HepG2 (cell line): ENCODE data around the gene GRIP2. TPM values are rescaled to one million over a fixed set of nuclear protein-coding genes. Genes with fewer than 3 reads are reported as not detected.
A peak's percentile ranks its signal among the peaks of the same experiment; 100 is the strongest.

Source experiments
- ATAC-seq: fragments of 200-7000 bp; cut with Tn5 transposase; 3 replicates; pipeline ENCODE4 v1.9.1; 2020; ENCODE audit warnings: mild to moderate bottlenecking, moderate library complexity
- BruUV-seq: library from RNA; stranded (reverse); fragments of 400-500 nt; replicated peaks from 2 replicates; lab custom pipeline; 2021; lab: Mats Ljungman, UMichigan
- CTCF ChIA-PET: fragments of 300-600 bp; formaldehyde crosslinking; extraction: SDS; loops from one replicate; lab custom pipeline; 2021; ENCODE audit warnings: low total read pairs, inconsistent platforms, low intra/inter-chr PET ratio; lab: Yijun Ruan, JAX
- POLR2A ChIA-PET: fragments of 350-600 bp; sonication (Branson Sonifier 250); formaldehyde crosslinking; loops from one replicate; lab custom pipeline; 2020; ENCODE audit warnings: antibody characterized with exemption, inconsistent platforms; lab: Yijun Ruan, JAX
- DNase-seq: peaks from one replicate; pipeline ENCODE4 v3.0.0-alpha.2; 2015; ENCODE audit warnings: low spot score
- FAIRE-seq: peaks from 3 replicates; lab custom pipeline; 2011; peaks lifted over from hg19 to GRCh38; lab: Jason Lieb, UNC
- H2AFZ ChIP-seq: one replicate; pipeline ENCODE4 v1.6.1; 2011; ENCODE audit warnings: low read length, inconsistent platforms
- H3K27ac ChIP-seq: fragments of 300-600 bp; 3 replicates; pipeline ENCODE4 v1.8.0; 2011; ENCODE audit warnings: mixed run types, mild to moderate bottlenecking, mixed read lengths, low read length, inconsistent platforms; ENCODE audit not compliant: insufficient read depth; ENCODE audit errors: extremely low read length
- H3K27me3 ChIP-seq, 2 experiments: fragments of 200-600 bp in 1 of 2; 2 replicates in 1 of 2; 3 replicates in 1 of 2; pipeline versions ENCODE4 v1.6.0 to v1.8.0; 2011; ENCODE audit warnings: low read length in 2 of 2, mild to moderate bottlenecking in 2 of 2, moderate library complexity in 2 of 2, inconsistent platforms in 1 of 2; ENCODE audit not compliant: insufficient read depth in 2 of 2, control insufficient read depth in 1 of 2
- H3K36me3 ChIP-seq, 2 experiments: fragments of 200-600 bp in 1 of 2; replicated peaks in 1 of 2; 2 replicates in 1 of 2; 3 replicates in 1 of 2; pipeline versions ENCODE4 v1.5.1 to v1.8.0; 2011; ENCODE audit warnings: low read length in 2 of 2, inconsistent platforms in 1 of 2; ENCODE audit not compliant: insufficient read depth in 2 of 2, control insufficient read depth in 1 of 2
- H3K4me1 ChIP-seq: 2 replicates; pipeline ENCODE4 v1.5.1; 2012; ENCODE audit warnings: low read length, inconsistent platforms; ENCODE audit not compliant: insufficient read depth
- H3K4me2 ChIP-seq: 2 replicates; pipeline ENCODE4 v1.6.0; 2011; ENCODE audit warnings: low read depth, low read length, inconsistent platforms
- H3K4me3 ChIP-seq, 3 experiments: fragments of 200-600 bp in 1 of 3; sonication (generic), shearing (Covaris generic) in 1 of 3; replicated peaks in 1 of 3; 2 replicates each; pipeline ENCODE4 v1.5.1; 2011 to 2016; ENCODE audit warnings: low read length in 3 of 3, inconsistent platforms in 2 of 3, low read depth in 2 of 3, mild to moderate bottlenecking in 2 of 3, control low read depth in 1 of 3, mixed read lengths in 1 of 3; ENCODE audit not compliant: insufficient read depth in 1 of 3
- H3K79me2 ChIP-seq: one replicate; pipeline ENCODE4 v1.6.1; 2011; ENCODE audit warnings: low read length, inconsistent platforms; ENCODE audit not compliant: insufficient read depth
- H3K9ac ChIP-seq: 2 replicates; pipeline ENCODE4 v1.6.0; 2011; ENCODE audit warnings: mild to moderate bottlenecking, low read depth, low read length, inconsistent platforms; ENCODE audit not compliant: insufficient read depth
- H3K9me3 ChIP-seq: 2 replicates; pipeline ENCODE4 v1.5.1; 2012; ENCODE audit warnings: mild to moderate bottlenecking, low read length
- H4K20me1 ChIP-seq: 2 replicates; pipeline ENCODE4 v1.6.0; 2011; ENCODE audit warnings: inconsistent platforms, mild to moderate bottlenecking, low read length, moderate library complexity; ENCODE audit not compliant: insufficient read depth
- CREB1 ChIP-seq, 2 experiments: fragments of 450-650 bp in 1 of 2; IDR thresholded peaks; 2 replicates each; pipeline ENCODE4 v1.6.1; 2016 to 2017; ENCODE audit warnings: control low read depth in 1 of 2, mild to moderate bottlenecking in 1 of 2, missing compliant biosample characterization in 1 of 2, missing genetic modification characterization in 1 of 2
- KLF16 ChIP-seq, 2 experiments: sonication (generic) in 1 of 2; formaldehyde crosslinking in 1 of 2; IDR thresholded peaks; 2 replicates each; pipeline versions ENCODE4 v1.6.1 to v1.8.0; 2016 to 2023; ENCODE audit warnings: missing genetic modification reagents in 2 of 2, missing compliant biosample characterization in 1 of 2
- NAIF1 ChIP-seq: sonication (generic); formaldehyde crosslinking; IDR thresholded peaks from 2 replicates; pipeline ENCODE4 v1.5.0; 2020; ENCODE audit warnings: mild to moderate bottlenecking, missing genetic modification reagents, borderline replicate concordance
- POLR2A ChIP-seq, 2 experiments: IDR thresholded peaks; 2 replicates each; pipeline ENCODE4 v1.6.1; 2011; ENCODE audit warnings: low read depth in 2 of 2, low read length in 2 of 2, mild to moderate bottlenecking in 1 of 2, moderate library complexity in 1 of 2; ENCODE audit not compliant: insufficient read depth in 1 of 2
- PRMT3 ChIP-seq: sonication (generic); formaldehyde crosslinking; IDR thresholded peaks from 2 replicates; pipeline ENCODE4 v1.8.1; 2022; ENCODE audit warnings: low read depth, mild to moderate bottlenecking, moderate library complexity, missing genetic modification reagents, borderline replicate concordance
- ZNF337 ChIP-seq: sonication (generic); formaldehyde crosslinking; IDR thresholded peaks from 2 replicates; pipeline ENCODE4 v1.5.1; 2020; ENCODE audit warnings: missing genetic modification reagents, low read depth, mild to moderate bottlenecking, borderline replicate concordance
- WGBS: methylation state at CpG from one replicate; pipeline ENCODE4 v1.1.6; 2017; ENCODE audit warnings: low lambda C conversion rate; 5-methylcytosine and 5-hydroxymethylcytosine counted together
- in situ Hi-C: cut with HindIII; loops from 2 replicates; pipeline ENCODE4 v1.10.0; 2017; ENCODE audit warnings: low pct_unique_long_range_greater_than_20kb; ENCODE audit not compliant: extremely low pct_ligation_motif_present
- intact Hi-C: fragments of 100-400 bp; cut with micrococcal nuclease; formaldehyde crosslinking; loops from one replicate; pipeline ENCODE4 v1.10.0; 2022; ENCODE audit not compliant: unreplicated experiment
- polyA plus RNA-seq, 8 experiments: library from polyadenylated mRNA; depleted of rRNA in 3 of 8; stranded (reverse) in 7 of 8; unstranded in 1 of 8; fragments of >200 nt; fragmentation: Illumina TruSeq in 4 of 8; extraction: Trizol in 4 of 8; gene quantifications; 2 replicates each; pipeline versions ENCODE4 v1.2.1 to v1.2.3, GENCODE V29; 2011 to 2016; ENCODE audit warnings: low read depth in 4 of 8, missing spikeins in 1 of 8, mixed read lengths in 1 of 8; ENCODE audit not compliant: insufficient read depth in 1 of 8
- total RNA-seq, 5 experiments: library from RNA; depleted of rRNA; stranded (reverse); fragments of >200 nt; fragmentation: Illumina TruSeq; extraction: Trizol; gene quantifications; 2 replicates each; pipeline ENCODE4 v1.2.3, GENCODE V29; 2016; ENCODE audit warnings: low read depth in 1 of 5
- TF ChIP-seq, protein P1 (sequence below): sonication (generic); formaldehyde crosslinking; IDR thresholded peaks from 2 replicates; pipeline ENCODE4 v1.5.0; 2020; ENCODE audit warnings: missing genetic modification reagents, mild to moderate bottlenecking, borderline replicate concordance

The GRIP2 gene
- total and polyA plus RNA-seq, 2 of the 13 experiments (the other 11 are each of a cell fraction or from before 2014, with no cell fraction given): 0.11 to 0.24 TPM

- TF ChIP-seq POLR2A (IDR thresholded peaks at IDR 0.05; ENCODE audit: insufficient read depth in 1 of 2, low read depth in 2 of 2, low read length in 2 of 2): no peak
- no peak for TF ChIP-seq PRMT3
- peak; percentile 84 for TF ChIP-seq CREB1 (IDR thresholded peaks at IDR 0.05)
- no peak for TF ChIP-seq CREB1 (CRISPR knock-in tag; IDR thresholded peaks at IDR 0.05)
Measured at GRCh38 chr3:14552041-14552648, 12.0 kb upstream of the GRIP2 start (continued).

DNA sequence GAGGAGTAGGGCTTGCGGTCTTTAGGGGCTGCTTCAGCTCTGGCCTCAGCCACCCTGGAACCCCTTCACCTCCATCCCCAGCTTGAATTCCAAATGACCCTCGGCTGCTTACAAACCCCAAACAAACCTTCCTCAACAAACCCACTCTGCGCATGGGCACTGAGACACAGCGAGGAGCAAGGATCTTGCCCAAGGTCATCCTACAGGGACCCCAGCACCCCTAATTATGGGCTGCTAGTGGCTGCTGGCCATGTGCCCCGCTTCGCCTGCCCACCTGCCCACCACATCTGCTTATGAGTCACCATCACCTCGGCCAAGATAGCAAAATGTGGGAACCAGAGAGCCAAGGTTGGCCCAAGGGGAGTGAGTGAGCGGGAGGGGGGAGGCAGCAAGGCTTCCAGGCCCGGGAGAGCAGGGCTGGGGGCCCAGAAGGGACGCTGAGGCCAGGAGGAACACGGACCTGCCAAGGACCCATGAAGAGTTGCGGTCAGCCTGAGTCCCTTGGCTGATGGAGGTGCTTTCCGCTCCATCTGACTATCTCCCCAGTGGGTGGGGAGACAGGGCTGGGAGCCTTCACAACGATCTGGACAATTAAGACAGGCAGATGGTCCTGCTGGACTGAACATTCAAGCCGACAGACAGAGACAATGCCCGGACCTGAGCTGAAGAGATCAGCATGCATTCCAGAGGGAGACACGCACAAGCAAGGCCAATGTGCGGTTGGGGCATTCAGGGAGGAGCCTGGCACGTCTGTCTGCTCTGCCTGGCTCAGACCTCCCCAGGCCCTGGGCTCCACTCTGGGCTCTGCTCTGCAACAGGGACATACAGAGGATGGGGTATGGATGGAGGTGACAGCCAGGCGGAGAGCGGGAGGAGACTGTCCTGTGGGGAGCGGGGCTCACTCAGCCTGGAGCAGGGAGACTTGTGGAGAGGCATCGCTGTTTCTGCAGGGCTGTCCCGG, 10.8 kb upstream of the GRIP2 start:
- peaks cover 15% of the 10 kb centered on the region for H3K4me1 ChIP-seq
- DNase-seq: no peak
- ChIA-PET POLR2A (no interaction called here), CTCF (no interaction called here)
- in situ Hi-C loops: no loop called here
- no peak overlapping the region for H2AFZ ChIP-seq
- no peak for FAIRE-seq
- H3K4me2 ChIP-seq: no peak overlapping the region
- intact Hi-C loops: no loop called here
- TF ChIP-seq ZNF337 (CRISPR knock-in tag) (no peak), NAIF1 (CRISPR knock-in tag) (no peak), KLF16 (CRISPR knock-in tag; IDR thresholded peaks at IDR 0.05) (no peak)
- TF ChIP-seq, protein P1, sequence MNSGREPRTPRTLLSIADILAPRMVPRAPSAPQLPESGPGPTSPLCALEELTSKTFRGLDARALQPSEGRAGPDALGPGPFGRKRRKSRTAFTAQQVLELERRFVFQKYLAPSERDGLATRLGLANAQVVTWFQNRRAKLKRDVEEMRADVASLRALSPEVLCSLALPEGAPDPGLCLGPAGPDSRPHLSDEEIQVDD: no peak
- TF ChIP-seq, all 625 proteins: peak for 0
- no peaks in the 10 kb centered on the region for H3K79me2 ChIP-seq
- peak; percentile 5; the same call in 1 of the 3 replicates for ATAC-seq
- 32% methylated on average over 17 of the region's 24 CpGs for WGBS
- H3K36me3 ChIP-seq: no peaks in the 10 kb centered on the region
- peaks cover 1 to 18% of the 10 kb centered on the region in 2 experiments; a peak in 2 of 5 replicates for H3K27me3 ChIP-seq
- H3K27ac ChIP-seq: no peak overlapping the region
- H4K20me1 ChIP-seq: no peaks in the 10 kb centered on the region; the same call in 1 of the 2 replicates
- no peak overlapping the region for H3K4me3 ChIP-seq
- BruUV-seq: no TSS peak
- H3K9me3 ChIP-seq: no peaks in the 10 kb centered on the region
- no peak overlapping the region for H3K9ac ChIP-seq
